Measurements from ENCODE around the gene NCLN. TPM values are rescaled to one million over a fixed set of nuclear protein-coding genes. Genes with fewer than 3 reads are reported as not detected.

NCLN gene
- total and polyA plus RNA-seq, 9 of the 15 experiments (the other 6 are each of a cell fraction or from before 2014, with no cell fraction given), result 3.8 to 126 (median 39.6) TPM

DNA sequence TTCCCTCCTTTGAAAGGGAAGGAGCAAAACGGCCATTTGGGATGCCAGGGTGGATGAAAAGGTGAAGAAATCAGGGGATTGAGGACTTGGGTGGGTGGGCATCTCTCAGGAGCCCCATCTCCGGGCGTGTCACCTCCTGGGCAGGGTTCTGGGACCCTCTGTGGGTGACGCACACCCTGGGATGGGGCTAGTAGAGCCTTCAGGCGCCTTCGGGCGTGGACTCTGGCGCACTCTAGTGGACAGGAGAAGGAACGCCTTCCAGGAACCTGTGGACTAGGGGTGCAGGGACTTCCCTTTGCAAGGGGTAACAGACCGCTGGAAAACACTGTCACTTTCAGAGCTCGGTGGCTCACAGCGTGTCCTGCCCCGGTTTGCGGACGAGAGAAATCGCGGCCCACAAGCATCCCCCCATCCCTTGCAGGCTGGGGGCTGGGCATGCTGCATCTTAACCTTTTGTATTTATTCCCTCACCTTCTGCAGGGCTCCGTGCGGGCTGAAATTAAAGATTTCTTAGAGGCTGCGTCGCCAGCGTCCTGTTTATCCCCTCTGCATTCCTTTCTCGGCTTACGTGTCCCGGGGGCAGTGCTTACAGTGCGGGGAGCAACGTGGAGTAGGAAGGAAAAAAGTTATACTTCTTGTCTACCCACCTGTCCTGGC, 22.4 kb upstream of the NCLN start (continued):
- TF ChIP-seq PRDM10 (IDR thresholded peaks at IDR 0.05; ENCODE audit: partially characterized antibody) (no peak), NFIX (CRISPR knock-in tag; IDR thresholded peaks at IDR 0.05; ENCODE audit: low read depth) (no peak), HEY1 (CRISPR knock-in tag; IDR thresholded peaks at IDR 0.05; ENCODE audit: borderline replicate concordance) (no peak), KDM1A (IDR thresholded peaks at IDR 0.05) (no peak), TCF3 (CRISPR knock-in tag; IDR thresholded peaks at IDR 0.05) (no peak), ZNF512 (tag; IDR thresholded peaks at IDR 0.05) (no peak), ZNF224 (CRISPR knock-in tag; IDR thresholded peaks at IDR 0.05) (no peak)
- TF ChIP-seq, protein P1, sequence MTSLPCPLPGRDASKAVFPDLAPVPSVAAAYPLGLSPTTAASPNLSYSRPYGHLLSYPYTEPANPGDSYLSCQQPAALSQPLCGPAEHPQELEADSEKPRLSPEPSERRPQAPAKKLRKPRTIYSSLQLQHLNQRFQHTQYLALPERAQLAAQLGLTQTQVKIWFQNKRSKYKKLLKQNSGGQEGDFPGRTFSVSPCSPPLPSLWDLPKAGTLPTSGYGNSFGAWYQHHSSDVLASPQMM (CRISPR knock-in tag; IDR thresholded peaks at IDR 0.05), result no peak
- TF ChIP-seq, protein P2, sequence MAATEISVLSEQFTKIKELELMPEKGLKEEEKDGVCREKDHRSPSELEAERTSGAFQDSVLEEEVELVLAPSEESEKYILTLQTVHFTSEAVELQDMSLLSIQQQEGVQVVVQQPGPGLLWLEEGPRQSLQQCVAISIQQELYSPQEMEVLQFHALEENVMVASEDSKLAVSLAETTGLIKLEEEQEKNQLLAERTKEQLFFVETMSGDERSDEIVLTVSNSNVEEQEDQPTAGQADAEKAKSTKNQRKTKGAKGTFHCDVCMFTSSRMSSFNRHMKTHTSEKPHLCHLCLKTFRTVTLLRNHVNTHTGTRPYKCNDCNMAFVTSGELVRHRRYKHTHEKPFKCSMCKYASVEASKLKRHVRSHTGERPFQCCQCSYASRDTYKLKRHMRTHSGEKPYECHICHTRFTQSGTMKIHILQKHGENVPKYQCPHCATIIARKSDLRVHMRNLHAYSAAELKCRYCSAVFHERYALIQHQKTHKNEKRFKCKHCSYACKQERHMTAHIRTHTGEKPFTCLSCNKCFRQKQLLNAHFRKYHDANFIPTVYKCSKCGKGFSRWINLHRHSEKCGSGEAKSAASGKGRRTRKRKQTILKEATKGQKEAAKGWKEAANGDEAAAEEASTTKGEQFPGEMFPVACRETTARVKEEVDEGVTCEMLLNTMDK (IDR thresholded peaks at IDR 0.05; ENCODE audit: borderline replicate concordance, insufficient read depth, low read depth, low read length, poor library complexity, severe bottlenecking), result no peak
- TF ChIP-seq, protein P3, sequence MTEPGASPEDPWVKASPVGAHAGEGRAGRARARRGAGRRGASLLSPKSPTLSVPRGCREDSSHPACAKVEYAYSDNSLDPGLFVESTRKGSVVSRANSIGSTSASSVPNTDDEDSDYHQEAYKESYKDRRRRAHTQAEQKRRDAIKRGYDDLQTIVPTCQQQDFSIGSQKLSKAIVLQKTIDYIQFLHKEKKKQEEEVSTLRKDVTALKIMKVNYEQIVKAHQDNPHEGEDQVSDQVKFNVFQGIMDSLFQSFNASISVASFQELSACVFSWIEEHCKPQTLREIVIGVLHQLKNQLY (CRISPR knock-in tag; conservative IDR thresholded peaks at IDR 0.05), result no peak
- TF ChIP-seq, protein P4, sequence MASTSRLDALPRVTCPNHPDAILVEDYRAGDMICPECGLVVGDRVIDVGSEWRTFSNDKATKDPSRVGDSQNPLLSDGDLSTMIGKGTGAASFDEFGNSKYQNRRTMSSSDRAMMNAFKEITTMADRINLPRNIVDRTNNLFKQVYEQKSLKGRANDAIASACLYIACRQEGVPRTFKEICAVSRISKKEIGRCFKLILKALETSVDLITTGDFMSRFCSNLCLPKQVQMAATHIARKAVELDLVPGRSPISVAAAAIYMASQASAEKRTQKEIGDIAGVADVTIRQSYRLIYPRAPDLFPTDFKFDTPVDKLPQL (IDR thresholded peaks at IDR 0.05; ENCODE audit: extremely low read depth, insufficient read length), result no peak
- TF ChIP-seq, protein P5, sequence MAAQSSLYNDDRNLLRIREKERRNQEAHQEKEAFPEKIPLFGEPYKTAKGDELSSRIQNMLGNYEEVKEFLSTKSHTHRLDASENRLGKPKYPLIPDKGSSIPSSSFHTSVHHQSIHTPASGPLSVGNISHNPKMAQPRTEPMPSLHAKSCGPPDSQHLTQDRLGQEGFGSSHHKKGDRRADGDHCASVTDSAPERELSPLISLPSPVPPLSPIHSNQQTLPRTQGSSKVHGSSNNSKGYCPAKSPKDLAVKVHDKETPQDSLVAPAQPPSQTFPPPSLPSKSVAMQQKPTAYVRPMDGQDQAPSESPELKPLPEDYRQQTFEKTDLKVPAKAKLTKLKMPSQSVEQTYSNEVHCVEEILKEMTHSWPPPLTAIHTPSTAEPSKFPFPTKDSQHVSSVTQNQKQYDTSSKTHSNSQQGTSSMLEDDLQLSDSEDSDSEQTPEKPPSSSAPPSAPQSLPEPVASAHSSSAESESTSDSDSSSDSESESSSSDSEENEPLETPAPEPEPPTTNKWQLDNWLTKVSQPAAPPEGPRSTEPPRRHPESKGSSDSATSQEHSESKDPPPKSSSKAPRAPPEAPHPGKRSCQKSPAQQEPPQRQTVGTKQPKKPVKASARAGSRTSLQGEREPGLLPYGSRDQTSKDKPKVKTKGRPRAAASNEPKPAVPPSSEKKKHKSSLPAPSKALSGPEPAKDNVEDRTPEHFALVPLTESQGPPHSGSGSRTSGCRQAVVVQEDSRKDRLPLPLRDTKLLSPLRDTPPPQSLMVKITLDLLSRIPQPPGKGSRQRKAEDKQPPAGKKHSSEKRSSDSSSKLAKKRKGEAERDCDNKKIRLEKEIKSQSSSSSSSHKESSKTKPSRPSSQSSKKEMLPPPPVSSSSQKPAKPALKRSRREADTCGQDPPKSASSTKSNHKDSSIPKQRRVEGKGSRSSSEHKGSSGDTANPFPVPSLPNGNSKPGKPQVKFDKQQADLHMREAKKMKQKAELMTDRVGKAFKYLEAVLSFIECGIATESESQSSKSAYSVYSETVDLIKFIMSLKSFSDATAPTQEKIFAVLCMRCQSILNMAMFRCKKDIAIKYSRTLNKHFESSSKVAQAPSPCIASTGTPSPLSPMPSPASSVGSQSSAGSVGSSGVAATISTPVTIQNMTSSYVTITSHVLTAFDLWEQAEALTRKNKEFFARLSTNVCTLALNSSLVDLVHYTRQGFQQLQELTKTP (IDR thresholded peaks at IDR 0.05; ENCODE audit: low read depth in 1 of 2, partially characterized antibody in 2 of 2), result no peak
